Mammary epithelial cell (primary cell): Measurements from ENCODE around the gene MROH2B.

ENCODE experiments used
- CTCF ChIP-seq, 2 donors: IDR thresholded peaks in 1 of 2; conservative IDR thresholded peaks in 1 of 2; 2 replicates each; pipeline ENCODE4 v1.5.1; 2011 to 2012; ENCODE audit warnings: inconsistent platforms in 2 of 2, low read length in 2 of 2, mild to moderate bottlenecking in 2 of 2, control low read depth in 1 of 2, low read depth in 1 of 2; ENCODE audit not compliant: insufficient read depth in 1 of 2; ENCODE audit errors: extremely low read depth in 1 of 2
- EZH2 ChIP-seq: IDR thresholded peaks from 2 replicates; pipeline ENCODE4 v1.6.1; 2012; ENCODE audit warnings: low read length, inconsistent platforms, borderline replicate concordance

- TF ChIP-seq CTCF (conservative IDR thresholded peaks at IDR 0.05 in 1 of 2, IDR thresholded peaks at IDR 0.05 in 1 of 2; ENCODE audit: extremely low read depth in 1 of 2, insufficient read depth in 1 of 2, low read depth in 1 of 2, low read length in 2 of 2): no peak
- TF ChIP-seq EZH2: no peak
These were observed 108.8 kb downstream of the MROH2B start for GRCh38 chr5:40962207-40962955.
